Body of pancreas (tissue), 4 donors: ENCODE data around the gene IL6R. TPM values are rescaled to one million over a fixed set of nuclear protein-coding genes. Genes with fewer than 3 reads are reported as not detected.

Experiments
- ATAC-seq: fragments of 150-250 bp; one replicate; pipeline ENCODE4 v1.9.1; 2016
- DNase-seq, 4 donors: peaks; one replicate each; pipeline ENCODE4 v3.0.0-alpha.2; 2019
- H3K27ac ChIP-seq, 4 donors: fragments of 200-600 bp; sonication (generic); 1 replicate in 3 of 4; 2 replicates in 1 of 4; pipeline versions ENCODE4 v1.5.1 to v1.6.1; 2016 to 2019; ENCODE audit warnings: mild to moderate bottlenecking in 1 of 4, mixed read lengths in 1 of 4, moderate library complexity in 1 of 4
- H3K27me3 ChIP-seq, 2 donors: fragments of 200-600 bp; sonication (generic); one replicate each; pipeline ENCODE4 v1.6.0; 2016; ENCODE audit warnings: mild to moderate bottlenecking in 1 of 2
- H3K36me3 ChIP-seq, 2 donors: fragments of 200-600 bp; sonication (generic); replicated peaks in 1 of 2; 2 replicates each; pipeline ENCODE4 v1.5.1; 2016; ENCODE audit warnings: low read depth in 2 of 2; ENCODE audit not compliant: insufficient read depth in 1 of 2
- H3K4me1 ChIP-seq: fragments of 200-600 bp; sonication (generic); one replicate; pipeline ENCODE4 v1.6.0; 2016
- H3K4me3 ChIP-seq, 2 donors: fragments of 200-600 bp; sonication (generic); 1 replicate in 1 of 2; 2 replicates in 1 of 2; pipeline ENCODE4 v1.5.1; 2016 to 2019
- H3K9me3 ChIP-seq, 3 donors: fragments of 200-600 bp; sonication (generic); 1 replicate in 2 of 3; 2 replicates in 1 of 3; pipeline ENCODE4 v1.5.1; 2016
- CTCF ChIP-seq, 7 experiments: fragments of 450-650 bp in 4 of 7; fragments of 200-600 bp in 3 of 7; sonication (generic) in 3 of 7; IDR thresholded peaks; one replicate each; pipeline ENCODE4 v1.5.1; 2016 to 2019; ENCODE audit warnings: antibody characterized with exemption in 7 of 7
- POLR2A ChIP-seq, 3 donors: fragments of 450-650 bp; IDR thresholded peaks; one replicate each; pipeline ENCODE4 v1.6.1; 2016; ENCODE audit warnings: antibody characterized with exemption in 3 of 3, mild to moderate bottlenecking in 2 of 3
- WGBS, 2 donors: methylation state at CpG; one replicate each; pipeline ENCODE4 v1.1.5; 2017; 5-methylcytosine and 5-hydroxymethylcytosine counted together
- intact Hi-C: fragments of 100-400 bp; cut with DNase I; formaldehyde crosslinking; loops from one replicate; pipeline ENCODE4 v1.15.1; 2023
- total RNA-seq, 2 donors: library from RNA; depleted of rRNA; stranded (reverse); fragments of >200 nt; gene quantifications; one replicate each; pipeline ENCODE4 v1.1.0, GENCODE V29; 2016

Gene IL6R
- total RNA-seq, 2 donors from 2014 or later: 5.9 to 13.5 TPM

GRCh38 chr1:154403261-154403943 lies 1.7 kb upstream of the IL6R start:
- Histone ChIP-seq H3K27me3 (no peaks in the 10 kb centered on the region), H3K27ac (no peak overlapping the region), H3K9me3 (no peaks in the 10 kb centered on the region), H3K36me3 (no peaks in the 10 kb centered on the region), H3K4me3 (no peak overlapping the region), H3K4me1 (peaks cover 36% of the 10 kb centered on the region)
- 73 to 88% methylated on average over 6 to 8 of the region's 8 CpGs for WGBS, 2 donors
- intact Hi-C loops: no loop called here
- ATAC-seq (no peak), DNase-seq (peak in 1 of 4 donors; percentile 30)
- TF ChIP-seq CTCF (IDR thresholded peaks at IDR 0.05) (no peak), POLR2A (IDR thresholded peaks at IDR 0.05) (no peak)

GRCh38 chr1:154403983-154404382 lies 1.2 kb upstream of the IL6R start:
- 72 to 79% methylated on average over 3 of the region's 3 CpGs for WGBS, 2 donors
- H3K4me1 ChIP-seq: peaks cover 39% of the 10 kb centered on the region
- H3K9me3 ChIP-seq: no peaks in the 10 kb centered on the region
- H3K27ac ChIP-seq: no peak overlapping the region
- intact Hi-C loops: no loop called here
- no peaks in the 10 kb centered on the region for H3K27me3 ChIP-seq
- ATAC-seq: no peak
- no peak overlapping the region for H3K4me3 ChIP-seq
- no peaks in the 10 kb centered on the region for H3K36me3 ChIP-seq
- DNase-seq: no peak
- no peak for TF ChIP-seq CTCF (IDR thresholded peaks at IDR 0.05)
- no peak for TF ChIP-seq POLR2A (IDR thresholded peaks at IDR 0.05)

- Histone ChIP-seq H3K9me3 (no peaks in the 10 kb centered on the region), H3K4me1 (peaks cover 39% of the 10 kb centered on the region), H3K36me3 (no peaks in the 10 kb centered on the region), H3K27ac (peak overlapping the region; percentile 80 to 96 (median 88)), H3K4me3 (no peak overlapping the region), H3K27me3 (no peaks in the 10 kb centered on the region)
- DNase-seq (no peak), ATAC-seq (no peak)
- intact Hi-C loops: no loop called here
- WGBS, 2 donors: 43 to 47% methylated on average over 5 to 11 of the region's 11 CpGs
- TF ChIP-seq POLR2A (IDR thresholded peaks at IDR 0.05) (no peak), CTCF (IDR thresholded peaks at IDR 0.05) (no peak)
These were observed 622 bp upstream of the IL6R start for GRCh38 chr1:154404511-154404931.

- Histone ChIP-seq H3K36me3 (no peaks in the 10 kb centered on the region), H3K9me3 (no peaks in the 10 kb centered on the region), H3K27me3 (no peaks in the 10 kb centered on the region), H3K4me3 (peak overlapping the region; percentile 35 to 64), H3K27ac (peak overlapping the region; percentile 80 to 96 (median 88)), H3K4me1 (peaks cover 39% of the 10 kb centered on the region)
- intact Hi-C loops: loop anchor here (2.0 kb wide), 1 partner anchor 17 kb away; no protein-coding TSS in a partner anchor
- TF ChIP-seq POLR2A (IDR thresholded peaks at IDR 0.05) (no peak), CTCF (IDR thresholded peaks at IDR 0.05) (peak; percentile 12 to 63 (median 50))
- peak; percentile 67 to 80 (median 78) for DNase-seq
- ATAC-seq: peak; percentile 60
- 2 to 3% methylated on average over 12 to 40 of the region's 40 CpGs for WGBS, 2 donors
These were observed 816 bp downstream of the IL6R start for GRCh38 chr1:154405747-154406571.
